Rectal smooth muscle tissue (tissue), 1 donor: ENCODE results near the gene HSFY2.
"Not testable (repeated sequence)": the region's sequence is repeated elsewhere in the genome, so short reads cannot be mapped to it uniquely, and the experiment has no call there.

Experiments
- H3K27ac ChIP-seq: one replicate; pipeline ENCODE4 v1.7.0; 2013; ENCODE audit warnings: low read depth, low read length, inconsistent platforms
- H3K27me3 ChIP-seq: one replicate; pipeline ENCODE4 v1.7.0; 2013; ENCODE audit warnings: low read length; ENCODE audit not compliant: control insufficient read depth, insufficient read depth
- H3K36me3 ChIP-seq: one replicate; pipeline ENCODE4 v1.7.0; 2013; ENCODE audit warnings: low read length; ENCODE audit not compliant: control insufficient read depth, insufficient read depth
- H3K4me1 ChIP-seq: one replicate; pipeline ENCODE4 v1.7.0; 2013; ENCODE audit warnings: low read length; ENCODE audit not compliant: control insufficient read depth, insufficient read depth
- H3K4me3 ChIP-seq: one replicate; pipeline ENCODE4 v1.7.0; 2013; ENCODE audit warnings: low read length
- H3K9ac ChIP-seq: one replicate; pipeline ENCODE4 v1.7.0; 2013; ENCODE audit warnings: low read length

The HSFY2 gene, protein sequence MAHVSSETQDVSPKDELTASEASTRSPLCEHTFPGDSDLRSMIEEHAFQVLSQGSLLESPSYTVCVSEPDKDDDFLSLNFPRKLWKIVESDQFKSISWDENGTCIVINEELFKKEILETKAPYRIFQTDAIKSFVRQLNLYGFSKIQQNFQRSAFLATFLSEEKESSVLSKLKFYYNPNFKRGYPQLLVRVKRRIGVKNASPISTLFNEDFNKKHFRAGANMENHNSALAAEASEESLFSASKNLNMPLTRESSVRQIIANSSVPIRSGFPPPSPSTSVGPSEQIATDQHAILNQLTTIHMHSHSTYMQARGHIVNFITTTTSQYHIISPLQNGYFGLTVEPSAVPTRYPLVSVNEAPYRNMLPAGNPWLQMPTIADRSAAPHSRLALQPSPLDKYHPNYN

DNA sequence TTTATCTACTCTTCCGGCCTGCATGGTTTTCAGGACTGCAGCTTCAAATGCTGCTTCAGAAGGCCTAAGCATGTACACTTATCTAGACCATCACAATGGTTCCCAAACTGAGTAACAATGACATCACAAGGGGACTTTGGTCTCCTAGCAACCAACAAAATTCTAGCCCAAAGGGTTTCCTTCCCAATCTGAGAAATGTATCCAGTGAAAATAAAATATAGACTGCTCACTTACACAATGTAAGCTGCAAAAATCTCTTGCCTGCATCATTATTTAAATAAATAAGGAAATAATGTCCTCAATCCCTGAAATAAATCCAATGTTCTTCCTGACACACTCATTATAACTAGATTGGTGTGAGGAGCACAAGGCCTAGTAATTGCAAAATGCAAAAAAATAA is at the start of gene HSFY2:
TSS of gene HSFY2 (minus strand) at position 101 of the 400 bp plus-strand sequence. CDS start 117 bp downstream, outside the sequence.
- not testable (repeated sequence) for H3K4me1 ChIP-seq, H3K36me3 ChIP-seq, H3K27ac ChIP-seq, H3K4me3 ChIP-seq, H3K27me3 ChIP-seq, H3K9ac ChIP-seq

DNA sequence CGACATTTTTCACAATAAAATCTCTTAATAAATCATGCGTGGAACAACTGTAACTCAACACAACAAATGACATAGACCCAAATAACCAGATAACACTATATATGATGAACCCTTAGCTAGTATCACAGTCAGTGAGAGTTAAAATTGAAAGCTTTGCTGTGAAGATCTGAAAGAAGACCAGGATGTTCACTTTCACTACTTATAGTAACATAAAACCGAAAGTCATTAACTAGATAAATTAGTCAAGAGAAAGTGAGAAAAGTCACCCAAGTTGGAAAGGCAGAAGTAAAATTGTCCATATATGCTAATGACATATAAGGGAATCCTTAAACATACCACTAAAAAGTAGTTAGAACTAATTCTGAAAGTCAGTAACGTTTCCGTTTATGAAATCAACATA is 42.2 kb upstream of the HSFY2 start:
- H3K9ac ChIP-seq, H3K4me1 ChIP-seq, H3K27me3 ChIP-seq: not testable (repeated sequence)

DNA sequence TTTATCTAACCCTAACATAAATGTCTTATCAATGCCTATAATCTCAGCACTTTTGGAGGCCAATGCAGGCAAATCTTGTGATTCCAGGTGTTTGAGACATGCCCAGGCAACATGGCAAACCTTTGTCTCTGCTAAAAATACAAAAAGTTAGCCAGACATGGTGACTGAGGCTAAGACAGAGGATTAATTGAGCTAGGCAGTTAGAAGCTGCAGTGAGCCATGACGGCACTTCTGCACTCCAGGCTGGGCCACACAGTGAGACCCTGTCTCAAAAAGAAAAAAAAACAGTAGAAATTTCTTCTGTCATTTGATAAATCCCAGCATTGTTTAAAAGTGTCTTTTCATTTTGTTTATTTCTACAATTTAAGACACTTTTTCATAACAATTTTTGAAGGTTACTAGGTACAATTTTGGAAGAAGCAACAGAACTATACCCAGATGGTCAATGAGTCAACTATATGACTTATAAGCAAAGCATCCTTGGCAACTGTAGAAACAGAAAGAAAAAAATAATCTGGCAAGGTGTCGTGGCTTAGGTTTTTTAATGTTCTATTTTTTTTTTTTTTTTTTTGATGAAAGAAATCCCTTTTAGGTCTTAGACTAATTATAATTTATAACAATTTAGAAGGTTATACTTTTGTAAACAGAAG is 15.3 kb upstream of the HSFY2 start:
- H3K36me3 ChIP-seq, H3K4me3 ChIP-seq, H3K27ac ChIP-seq, H3K9ac ChIP-seq, H3K27me3 ChIP-seq, H3K4me1 ChIP-seq: not testable (repeated sequence)

More for the DNA sequence above, 42.2 kb upstream of the HSFY2 start:
- not testable (repeated sequence) for H3K4me3 ChIP-seq, H3K27ac ChIP-seq, H3K36me3 ChIP-seq

DNA sequence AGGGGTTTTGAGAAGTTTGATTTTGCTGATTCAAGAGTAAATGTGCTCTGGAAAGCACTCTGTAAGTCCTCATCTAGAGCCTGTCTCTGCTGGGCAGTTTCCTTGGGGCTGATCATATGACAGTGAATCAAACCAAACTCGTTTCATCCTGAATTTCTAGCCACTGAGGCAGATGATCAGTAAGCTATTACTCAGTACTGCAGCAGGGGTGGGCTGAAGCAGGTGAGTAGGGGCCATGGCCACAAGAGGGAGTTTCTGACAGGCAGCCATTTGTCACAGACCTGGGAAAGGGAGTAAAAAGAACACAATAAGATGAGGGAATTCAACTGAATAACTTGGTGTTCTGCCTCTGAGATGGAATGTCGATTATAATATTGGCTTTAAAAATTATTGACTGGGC is 19.5 kb downstream of the HSFY2 start:
- H3K4me1 ChIP-seq, H3K27me3 ChIP-seq, H3K27ac ChIP-seq, H3K9ac ChIP-seq, H3K4me3 ChIP-seq, H3K36me3 ChIP-seq: not testable (repeated sequence)

DNA sequence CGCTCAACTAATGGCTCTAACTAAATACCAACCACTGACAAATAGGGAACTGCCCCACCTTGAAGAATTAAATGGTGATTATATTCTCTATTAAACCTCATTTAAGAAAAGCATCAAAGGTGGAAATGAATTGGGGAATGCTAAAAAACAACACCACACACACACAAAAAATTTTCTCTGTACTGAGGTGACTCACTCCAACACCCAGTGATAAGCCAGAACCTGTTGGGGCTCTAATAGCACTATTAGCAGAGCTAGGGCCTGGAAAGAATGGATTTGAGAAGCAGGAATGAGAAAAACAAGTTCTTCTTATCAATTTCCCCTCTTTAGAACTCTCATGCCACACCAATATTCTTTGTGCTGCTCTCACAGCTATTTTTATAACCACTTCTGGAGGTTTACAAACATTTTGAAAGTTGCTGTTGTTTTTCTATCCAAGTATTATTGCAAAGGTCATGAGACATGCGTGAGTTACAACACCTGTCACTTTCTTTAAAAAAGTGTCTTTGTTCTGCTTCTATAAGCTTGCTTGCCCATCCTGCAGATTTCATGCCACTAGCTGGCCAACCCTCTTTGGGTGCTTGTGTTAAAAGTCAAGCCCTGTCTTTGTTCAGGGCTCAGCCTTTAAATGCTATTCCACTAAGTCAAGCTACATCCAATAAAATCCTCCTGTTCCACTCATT is 20.3 kb downstream of the HSFY2 start:
- not testable (repeated sequence) for H3K4me3 ChIP-seq, H3K27me3 ChIP-seq, H3K4me1 ChIP-seq, H3K9ac ChIP-seq, H3K36me3 ChIP-seq, H3K27ac ChIP-seq

DNA sequence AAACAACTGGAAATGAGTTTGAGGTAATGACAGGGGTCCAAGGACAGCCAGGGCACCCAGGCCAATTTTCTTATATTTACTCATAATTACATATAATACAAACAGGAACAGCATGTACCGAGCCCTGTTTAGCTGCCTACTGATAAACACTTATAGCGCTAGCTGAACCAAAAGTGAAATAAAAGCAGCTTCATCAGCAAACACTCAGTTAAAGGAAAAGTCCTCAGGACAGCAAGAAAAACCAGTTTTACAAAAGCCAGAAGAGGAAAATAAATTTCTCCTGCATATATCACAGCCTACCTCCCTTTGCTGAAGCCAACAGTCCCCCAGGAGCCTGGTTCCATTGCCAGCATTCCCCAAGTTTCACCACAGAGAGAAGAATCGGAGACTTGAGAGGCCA is 49.8 kb downstream of the HSFY2 start:
- not testable (repeated sequence) for H3K27me3 ChIP-seq, H3K4me3 ChIP-seq, H3K9ac ChIP-seq, H3K36me3 ChIP-seq, H3K4me1 ChIP-seq, H3K27ac ChIP-seq
